Tibial artery (tissue), 4 donors: Measurements from ENCODE around the gene AK3.
A peak's percentile ranks its signal among the peaks of the same experiment; 100 is the strongest.
"Not testable (repeated sequence)": the region's sequence is repeated elsewhere in the genome, so short reads cannot be mapped to it uniquely, and the experiment has no call there.

Source experiments
- DNase-seq, 2 donors: peaks; one replicate each; pipeline ENCODE4 v3.0.0-alpha.2; 2019
- H3K27ac ChIP-seq, 2 donors: fragments of 200-600 bp; sonication (generic) in 1 of 2; 1 replicate in 1 of 2; 2 replicates in 1 of 2; pipeline ENCODE4 v1.5.1; 2018 to 2019; ENCODE audit warnings: mild to moderate bottlenecking in 1 of 2
- H3K27me3 ChIP-seq, 2 donors: fragments of 200-600 bp; sonication (generic) in 1 of 2; one replicate each; pipeline versions ENCODE4 v1.5.1 to v1.6.0; 2016 to 2019
- H3K36me3 ChIP-seq, 3 donors: fragments of 200-600 bp; sonication (generic) in 2 of 3; one replicate each; pipeline ENCODE4 v1.5.1; 2016 to 2019; ENCODE audit warnings: mild to moderate bottlenecking in 2 of 3
- H3K4me1 ChIP-seq, 4 donors: fragments of 200-600 bp; sonication (generic) in 2 of 4; 1 replicate in 3 of 4; 2 replicates in 1 of 4; pipeline ENCODE4 v1.5.1; 2016 to 2019
- H3K4me3 ChIP-seq, 2 donors: fragments of 200-600 bp; sonication (generic) in 1 of 2; 1 replicate in 1 of 2; 2 replicates in 1 of 2; pipeline ENCODE4 v1.5.1; 2018 to 2019; ENCODE audit warnings: mild to moderate bottlenecking in 2 of 2
- H3K9me3 ChIP-seq, 3 donors: fragments of 200-600 bp; sonication (generic) in 1 of 3; one replicate each; pipeline ENCODE4 v1.5.1; 2016 to 2019
- CTCF ChIP-seq, 2 experiments: fragments of 200-600 bp in 1 of 2; fragments of 450-650 bp in 1 of 2; IDR thresholded peaks; one replicate each; pipeline ENCODE4 v1.5.1; 2017 to 2019; ENCODE audit warnings: antibody characterized with exemption in 2 of 2, mild to moderate bottlenecking in 1 of 2, moderate library complexity in 1 of 2
- intact Hi-C: fragments of 100-400 bp; cut with DNase I; formaldehyde crosslinking; loops from one replicate; pipeline ENCODE4 v1.15.0; 2023; ENCODE audit warnings: low total_unique reads

Gene AK3

DNA sequence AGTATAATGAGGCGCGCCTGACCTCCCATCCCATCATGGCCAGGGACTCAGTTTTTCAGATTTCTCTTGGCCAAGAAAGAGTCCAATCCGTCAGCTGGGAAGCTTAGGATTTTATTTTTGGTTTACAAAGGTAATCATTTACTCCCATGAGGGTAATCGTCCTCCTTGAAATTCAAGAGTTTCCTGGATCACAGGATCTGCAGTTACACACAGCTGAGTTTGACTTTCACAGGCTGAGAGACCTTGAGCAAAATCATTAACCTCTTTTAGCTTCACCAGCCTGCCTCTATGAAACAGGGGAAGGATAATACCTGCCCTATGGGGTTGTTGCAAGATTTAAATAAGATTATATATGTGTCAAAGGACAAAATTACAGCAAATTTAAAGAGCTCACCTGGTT, 15.4 kb upstream of the AK3 start:
- Histone ChIP-seq H3K27me3 (no peaks in the 10 kb centered on the region), H3K36me3 (no peaks in the 10 kb centered on the region), H3K9me3 (no peaks in the 10 kb centered on the region), H3K27ac (no peak overlapping the region), H3K4me3 (no peak overlapping the region), H3K4me1 (peaks cover 0 to 4% (median 0%) of the 10 kb centered on the region in 4 donors)
- no peak for DNase-seq
- intact Hi-C loops: no loop called here
- TF ChIP-seq CTCF (IDR thresholded peaks at IDR 0.05): no peak

DNA sequence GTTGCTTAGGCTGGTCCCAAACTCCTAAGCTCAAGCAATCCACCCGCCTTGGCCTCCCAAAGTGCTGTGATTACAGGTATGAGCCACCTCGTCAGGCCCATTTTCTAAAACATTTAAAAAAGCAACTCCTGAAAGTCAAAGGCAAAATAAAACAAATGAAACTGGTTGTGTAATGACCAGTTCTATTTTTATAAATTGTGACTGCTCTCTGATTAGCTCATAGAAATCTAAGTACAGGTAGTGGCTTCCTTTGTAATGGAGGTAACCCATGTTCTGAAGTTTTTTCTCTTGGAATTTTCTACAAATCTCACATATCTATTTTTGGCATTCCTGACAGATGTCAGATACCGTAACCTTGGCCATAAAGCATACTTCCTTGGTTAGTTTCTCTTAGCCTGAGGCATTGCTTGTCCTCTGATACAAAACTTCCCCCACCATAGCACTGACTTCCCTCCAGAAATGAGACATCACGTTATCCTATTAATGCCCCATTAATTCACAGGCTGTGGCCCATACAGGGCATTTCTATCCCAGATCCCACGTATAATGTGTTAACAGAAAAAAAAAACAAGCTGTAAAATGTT, 14.1 kb upstream of the AK3 start:
- DNase-seq: no peak
- Histone ChIP-seq H3K27me3 (no peaks in the 10 kb centered on the region), H3K9me3 (no peaks in the 10 kb centered on the region), H3K27ac (no peak overlapping the region), H3K4me3 (no peak overlapping the region), H3K4me1 (peaks cover 0 to 4% (median 0%) of the 10 kb centered on the region in 4 donors), H3K36me3 (no peaks in the 10 kb centered on the region)
- intact Hi-C loops: no loop called here
- TF ChIP-seq CTCF (IDR thresholded peaks at IDR 0.05): no peak

- H3K27me3 ChIP-seq, H3K9me3 ChIP-seq, H3K27ac ChIP-seq, H3K4me3 ChIP-seq, DNase-seq, H3K36me3 ChIP-seq, H3K4me1 ChIP-seq: not testable (repeated sequence)
- intact Hi-C loops: loop anchor here (5.0 kb wide), 1 partner anchor 683 kb away; the partner anchor contains the start of gene PLGRKT
Observed at GRCh38 chr9:4754530-4754929, 13.5 kb upstream of the AK3 start.

- no peaks in the 10 kb centered on the region for H3K9me3 ChIP-seq
- no peaks in the 10 kb centered on the region for H3K27me3 ChIP-seq
- H3K27ac ChIP-seq: no peak overlapping the region
- intact Hi-C loops: loop anchor here (5.0 kb wide), 1 partner anchor 687 kb away; the partner anchor contains the start of gene PLGRKT
- H3K36me3 ChIP-seq: no peaks in the 10 kb centered on the region
- H3K4me1 ChIP-seq: no peaks in the 10 kb centered on the region
- no peak overlapping the region for H3K4me3 ChIP-seq
- no peak for DNase-seq
- peak; percentile 59 to 65 for TF ChIP-seq CTCF (IDR thresholded peaks at IDR 0.05)
Observed at GRCh38 chr9:4750023-4750673, 9.1 kb upstream of the AK3 start.

DNA sequence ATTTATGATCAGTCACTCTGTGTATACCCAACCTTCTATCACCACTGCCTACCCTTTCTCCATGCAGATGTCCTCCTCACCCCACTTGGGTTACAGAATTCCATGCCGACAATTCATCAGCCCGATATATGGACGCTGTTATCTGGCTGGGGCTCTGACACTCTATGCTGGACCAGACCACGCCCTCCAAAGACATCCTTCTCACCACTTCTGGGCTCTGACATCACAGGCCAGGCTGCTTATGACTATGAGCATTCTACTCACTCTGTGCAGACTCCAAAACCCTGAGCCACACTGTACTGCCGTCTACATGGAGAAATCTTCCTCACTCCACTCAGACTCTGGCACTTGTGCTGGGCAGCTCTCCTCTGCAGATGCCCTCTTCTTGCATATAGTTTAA, 7.6 kb upstream of the AK3 start:
- no peaks in the 10 kb centered on the region for H3K4me1 ChIP-seq
- no peak overlapping the region for H3K4me3 ChIP-seq
- intact Hi-C loops: loop anchor here (10.0 kb wide), 1 partner anchor 836 kb away; no protein-coding TSS in a partner anchor
- no peaks in the 10 kb centered on the region for H3K36me3 ChIP-seq
- no peak for TF ChIP-seq CTCF (IDR thresholded peaks at IDR 0.05)
- no peak for DNase-seq
- H3K27me3 ChIP-seq: no peaks in the 10 kb centered on the region
- no peak overlapping the region for H3K27ac ChIP-seq
- no peaks in the 10 kb centered on the region for H3K9me3 ChIP-seq

DNA sequence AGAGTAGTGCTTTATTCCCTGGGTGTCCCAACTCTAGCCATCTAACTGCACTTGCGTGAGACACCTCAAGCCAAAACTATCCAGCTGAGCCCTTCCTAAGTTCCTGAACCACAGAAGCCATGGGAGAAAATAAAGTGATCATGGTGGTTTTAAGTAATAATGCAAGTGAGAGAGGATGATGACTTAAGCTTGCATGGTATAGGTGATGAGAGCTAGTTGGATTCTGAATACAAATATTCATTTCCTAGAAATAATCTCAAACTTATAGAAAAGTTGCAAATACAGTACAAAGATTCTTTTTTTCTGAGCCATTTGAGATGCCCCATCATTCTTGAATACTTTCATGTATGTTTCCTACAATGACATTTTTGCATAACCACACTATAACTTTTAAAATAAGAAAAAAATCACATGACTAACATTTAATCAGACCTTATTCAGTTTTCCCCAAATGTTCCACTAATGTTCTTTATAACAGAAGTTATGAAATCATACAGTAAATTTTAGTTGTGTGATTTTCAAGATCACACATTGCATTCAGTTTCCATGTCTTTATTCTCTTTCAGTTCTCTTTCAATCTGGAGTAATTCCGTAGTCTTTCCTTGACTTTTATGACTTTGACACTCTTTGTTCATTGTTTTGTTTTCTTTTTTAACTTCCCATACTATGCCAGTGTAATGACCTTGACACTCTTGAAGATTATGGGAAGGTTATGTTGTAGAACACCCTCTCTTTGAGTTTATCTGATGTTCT, 5.5 kb upstream of the AK3 start:
- intact Hi-C loops: loop anchor here (10.0 kb wide), 1 partner anchor 838 kb away; no protein-coding TSS in a partner anchor
- Histone ChIP-seq H3K9me3 (no peaks in the 10 kb centered on the region), H3K4me3 (no peak overlapping the region), H3K4me1 (peaks cover 0 to 5% (median 2%) of the 10 kb centered on the region in 4 donors), H3K27ac (no peak overlapping the region), H3K36me3 (no peaks in the 10 kb centered on the region), H3K27me3 (no peaks in the 10 kb centered on the region)
- no peak for TF ChIP-seq CTCF (IDR thresholded peaks at IDR 0.05)
- no peak for DNase-seq
